Endothelial cell of umbilical vein (primary cell): ENCODE data around the gene PLIN5. TPM values are rescaled to one million over a fixed set of nuclear protein-coding genes. Genes with fewer than 3 reads are reported as not detected.

Experiments
- BruUV-seq: library from RNA; stranded (reverse); fragments of 400-500 nt; replicated peaks from 2 replicates; lab custom pipeline; 2021; lab: Mats Ljungman, UMichigan
- CTCF ChIA-PET: fragments of 300-600, 350-600 bp; sonication (Branson Sonifier 250); formaldehyde crosslinking; loops from one replicate; lab custom pipeline; 2021; ENCODE audit warnings: antibody characterized with exemption, inconsistent platforms; lab: Charles Lee
- POLR2A ChIA-PET: fragments of 300-600, 350-600 bp; sonication (Branson Sonifier 250); formaldehyde crosslinking; loops from one replicate; lab custom pipeline; 2021; ENCODE audit warnings: antibody characterized with exemption, inconsistent platforms; lab: Charles Lee
- DNase-seq: peaks from one replicate; pipeline ENCODE4 v3.0.0-alpha.2; 2011; ENCODE audit warnings: low read depth, low spot score
- FAIRE-seq: peaks from 2 replicates; lab custom pipeline; 2011; peaks lifted over from hg19 to GRCh38; lab: Jason Lieb, UNC
- H2AFZ ChIP-seq: 2 replicates; pipeline ENCODE4 v1.6.0; 2012; ENCODE audit warnings: low read depth, low read length, control low read depth, inconsistent platforms
- H3K27ac ChIP-seq: 2 replicates; pipeline ENCODE4 v1.5.1; 2011; ENCODE audit warnings: low read depth, mild to moderate bottlenecking, control low read depth, low read length, moderate library complexity; ENCODE audit not compliant: insufficient read depth
- H3K27me3 ChIP-seq, 2 experiments: 2 replicates each; pipeline versions ENCODE4 v1.6.0 to v1.6.1; 2011; ENCODE audit warnings: low read length in 2 of 2, mixed read lengths in 1 of 2; ENCODE audit not compliant: control insufficient read depth in 2 of 2, insufficient read depth in 2 of 2
- H3K36me3 ChIP-seq, 2 experiments: 2 replicates in 1 of 2; 3 replicates in 1 of 2; pipeline ENCODE4 v1.5.1; 2011; ENCODE audit warnings: low read length in 2 of 2, mild to moderate bottlenecking in 1 of 2, moderate library complexity in 1 of 2; ENCODE audit not compliant: control insufficient read depth in 2 of 2, insufficient read depth in 2 of 2; ENCODE audit errors: extremely low read depth in 1 of 2
- H3K4me1 ChIP-seq: 3 replicates; pipeline ENCODE4 v1.5.1; 2011; ENCODE audit warnings: mild to moderate bottlenecking, low read length; ENCODE audit not compliant: control insufficient read depth, insufficient read depth; ENCODE audit errors: extremely low read depth
- H3K4me2 ChIP-seq: 2 replicates; pipeline ENCODE4 v1.6.1; 2011; ENCODE audit warnings: low read length, control low read depth, mixed read lengths; ENCODE audit not compliant: insufficient read depth
- H3K4me3 ChIP-seq, 3 experiments: fragments of 200-600 bp in 1 of 3; sonication (generic), shearing (Covaris generic) in 1 of 3; replicated peaks in 1 of 3; 2 replicates each; pipeline ENCODE4 v1.5.1; 2011 to 2016; ENCODE audit warnings: control low read depth in 3 of 3, low read length in 3 of 3, mild to moderate bottlenecking in 2 of 3, inconsistent platforms in 1 of 3, low read depth in 1 of 3, moderate library complexity in 1 of 3; ENCODE audit not compliant: insufficient read depth in 1 of 3
- H3K79me2 ChIP-seq: 2 replicates; pipeline ENCODE4 v1.6.0; 2012; ENCODE audit warnings: low read length, inconsistent platforms; ENCODE audit not compliant: control insufficient read depth, insufficient read depth
- H3K9ac ChIP-seq: replicated peaks from 2 replicates; pipeline ENCODE3; 2011; ENCODE audit warnings: low read length, control low read depth; ENCODE audit not compliant: insufficient read depth; ENCODE audit errors: extremely low read depth
- H3K9me1 ChIP-seq: replicated peaks from 3 replicates; pipeline ENCODE4 v1.6.0; 2011; ENCODE audit warnings: mild to moderate bottlenecking, low read length; ENCODE audit not compliant: control insufficient read depth, insufficient read depth; ENCODE audit errors: extremely low read depth
- H3K9me3 ChIP-seq: replicated peaks from 2 replicates; pipeline ENCODE4 v1.5.1; 2012; ENCODE audit warnings: low read length, inconsistent platforms; ENCODE audit not compliant: control insufficient read depth, insufficient read depth
- H4K20me1 ChIP-seq: replicated peaks from 2 replicates; pipeline ENCODE3; 2011; ENCODE audit warnings: mild to moderate bottlenecking, low read length; ENCODE audit not compliant: control insufficient read depth, insufficient read depth; ENCODE audit errors: extremely low read depth
- EZH2 ChIP-seq: IDR thresholded peaks from 2 replicates; pipeline ENCODE4 v1.6.1; 2012; ENCODE audit warnings: borderline replicate concordance, low read depth, mild to moderate bottlenecking, moderate library complexity, low read length, inconsistent platforms; ENCODE audit not compliant: severe bottlenecking
- FOS ChIP-seq: IDR thresholded peaks from 2 replicates; pipeline ENCODE4 v1.6.1; 2011; ENCODE audit warnings: mild to moderate bottlenecking, low read length, moderate library complexity, borderline replicate concordance; ENCODE audit not compliant: insufficient read depth
- GATA2 ChIP-seq: IDR thresholded peaks from 2 replicates; pipeline ENCODE4 v1.7.0; 2011; ENCODE audit warnings: low read depth, mild to moderate bottlenecking, moderate library complexity, mixed read lengths, low read length; ENCODE audit not compliant: insufficient read length, insufficient read depth
- JUN ChIP-seq: IDR thresholded peaks from 2 replicates; pipeline ENCODE4 v1.6.1; 2011; ENCODE audit warnings: borderline replicate concordance, low read depth; ENCODE audit not compliant: insufficient read length, insufficient read depth
- MAX ChIP-seq: IDR thresholded peaks from 2 replicates; pipeline ENCODE4 v1.6.1; 2011; ENCODE audit not compliant: insufficient read depth, insufficient read length
- MYC ChIP-seq: IDR thresholded peaks from one replicate; pipeline ENCODE4 v1.6.1; 2011; ENCODE audit warnings: mild to moderate bottlenecking, low read depth, low read length
- POLR2A ChIP-seq: IDR thresholded peaks from 2 replicates; pipeline ENCODE4 v1.6.1; 2012; ENCODE audit warnings: low read depth, mild to moderate bottlenecking, control low read depth, low read length
- POLR2AphosphoS5 ChIP-seq: IDR thresholded peaks from 2 replicates; pipeline ENCODE4 v1.6.1; 2012; ENCODE audit warnings: low read depth, mild to moderate bottlenecking, control low read depth, low read length, moderate library complexity; ENCODE audit not compliant: insufficient read depth
- dilution Hi-C: fragments of 300-500 bp; cut with MboI; formaldehyde crosslinking; loops from one replicate; pipeline ENCODE4 v1.15.0; 2019; ENCODE audit warnings: low sequenced_read_pairs; ENCODE audit not compliant: extremely low pct_ligation_motif_present
- intact Hi-C: fragments of 100-400 bp; cut with micrococcal nuclease; formaldehyde crosslinking; loops from one replicate; pipeline ENCODE4 v1.10.0; 2022
- polyA plus RNA-seq, 4 experiments: library from polyadenylated mRNA; depleted of rRNA in 3 of 4; stranded (reverse) in 3 of 4; unstranded in 1 of 4; fragments of >200 nt; gene quantifications; 2 replicates each; pipeline versions ENCODE4 v1.2.1 to v1.2.3, GENCODE V29; 2011 to 2012; ENCODE audit warnings: missing spikeins in 1 of 4
- total RNA-seq: library from RNA; stranded (reverse); gene quantifications from 2 replicates; pipeline ENCODE4 v1.2.3, GENCODE V29; 2021
- TF ChIP-seq, protein P1 (sequence below), 2 donors: IDR thresholded peaks; 1 replicate in 1 of 2; 2 replicates in 1 of 2; pipeline ENCODE4 v1.5.1; 2011; ENCODE audit warnings: low read length in 2 of 2, mild to moderate bottlenecking in 2 of 2, moderate library complexity in 2 of 2, control low read depth in 1 of 2, inconsistent platforms in 1 of 2, low read depth in 1 of 2; ENCODE audit not compliant: insufficient read depth in 1 of 2; ENCODE audit errors: extremely low read depth in 1 of 2

PLIN5 gene
- total and polyA plus RNA-seq, 2 donors (not counting 3 experiments of a cell fraction or from before 2014, with no cell fraction given) = 0.17 to 0.24 TPM

GRCh38 chr19:4508698-4509097 is 26.3 kb downstream of the PLIN5 start:
- Histone ChIP-seq H3K4me3 (no peak overlapping the region), H3K27me3 (no peaks in the 10 kb centered on the region), H3K36me3 (peaks cover 3 to 8% of the 10 kb centered on the region in 2 experiments), H3K27ac (no peak overlapping the region), H3K9me1 (no peaks in the 10 kb centered on the region), H2AFZ (no peak overlapping the region), H3K9me3 (no peaks in the 10 kb centered on the region), H3K4me1 (peaks cover 10% of the 10 kb centered on the region), H3K4me2 (no peak overlapping the region), H3K79me2 (no peaks in the 10 kb centered on the region), H4K20me1 (no peaks in the 10 kb centered on the region), H3K9ac (no peak overlapping the region)
- no peak for TF ChIP-seq EZH2
- no peak for TF ChIP-seq MAX
- no peak for TF ChIP-seq MYC
- TF ChIP-seq GATA2 = no peak
- no peak for TF ChIP-seq JUN
- no peak for TF ChIP-seq POLR2AphosphoS5
- TF ChIP-seq, protein P1, sequence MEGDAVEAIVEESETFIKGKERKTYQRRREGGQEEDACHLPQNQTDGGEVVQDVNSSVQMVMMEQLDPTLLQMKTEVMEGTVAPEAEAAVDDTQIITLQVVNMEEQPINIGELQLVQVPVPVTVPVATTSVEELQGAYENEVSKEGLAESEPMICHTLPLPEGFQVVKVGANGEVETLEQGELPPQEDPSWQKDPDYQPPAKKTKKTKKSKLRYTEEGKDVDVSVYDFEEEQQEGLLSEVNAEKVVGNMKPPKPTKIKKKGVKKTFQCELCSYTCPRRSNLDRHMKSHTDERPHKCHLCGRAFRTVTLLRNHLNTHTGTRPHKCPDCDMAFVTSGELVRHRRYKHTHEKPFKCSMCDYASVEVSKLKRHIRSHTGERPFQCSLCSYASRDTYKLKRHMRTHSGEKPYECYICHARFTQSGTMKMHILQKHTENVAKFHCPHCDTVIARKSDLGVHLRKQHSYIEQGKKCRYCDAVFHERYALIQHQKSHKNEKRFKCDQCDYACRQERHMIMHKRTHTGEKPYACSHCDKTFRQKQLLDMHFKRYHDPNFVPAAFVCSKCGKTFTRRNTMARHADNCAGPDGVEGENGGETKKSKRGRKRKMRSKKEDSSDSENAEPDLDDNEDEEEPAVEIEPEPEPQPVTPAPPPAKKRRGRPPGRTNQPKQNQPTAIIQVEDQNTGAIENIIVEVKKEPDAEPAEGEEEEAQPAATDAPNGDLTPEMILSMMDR (IDR thresholded peaks at IDR 0.05; ENCODE audit: extremely low read depth in 1 of 2, insufficient read depth in 1 of 2, low read depth in 1 of 2, low read length in 2 of 2) = no peak
- no peak for TF ChIP-seq FOS
- TF ChIP-seq POLR2A = no peak
- intact Hi-C loops = no loop called here
- dilution Hi-C loops = no loop called here
- POLR2A ChIA-PET = no interaction called here
- CTCF ChIA-PET = interaction anchor here (1.1 to 4.7 kb wide), 2 partner anchors 14 to 16 kb away, joined by 4 to 54 read pairs; no protein-coding TSS in a partner anchor
- DNase-seq (no peak), FAIRE-seq (no peak)
- BruUV-seq = no TSS peak
